ENCODE results near the gene TYR. TPM values are rescaled to one million over a fixed set of nuclear protein-coding genes. Genes with fewer than 3 reads are reported as not detected.
"Not testable (repeated sequence)": the region's sequence is repeated elsewhere in the genome, so short reads cannot be mapped to it uniquely, and the experiment has no call there.

TYR gene
- total RNA-seq, 2 experiments from 2014 or later = not detected

- Histone ChIP-seq H3K79me2 (ENCODE audit: insufficient read depth, low read depth, low read length) (no peaks in the 10 kb centered on the region), H3K27ac (ENCODE audit: low read depth, low read length, poor library complexity, severe bottlenecking) (no peak overlapping the region), H3K9me2 (ENCODE audit: insufficient read depth, low read length) (no peaks in the 10 kb centered on the region), H2AFZ (ENCODE audit: low read length) (no peak overlapping the region), H3K36me3 (ENCODE audit: insufficient read depth, low read length) (no peaks in the 10 kb centered on the region), H3K4me2 (ENCODE audit: low read length) (no peak overlapping the region), H3K4me1 (ENCODE audit: insufficient read depth, low read length, poor library complexity, severe bottlenecking) (no peaks in the 10 kb centered on the region), H3K9me3 (ENCODE audit: low read length) (no peaks in the 10 kb centered on the region), H4K20me1 (ENCODE audit: insufficient read depth, low read length) (no peaks in the 10 kb centered on the region), H3K4me3 (ENCODE audit: low read depth, low read length, poor library complexity, severe bottlenecking) (no peak overlapping the region)
- intact Hi-C loops (cut with micrococcal nuclease; ENCODE audit: unreplicated experiment) = no loop called here
- BruUV-seq (replicated peaks) = no TSS peak
- DNase-seq (ENCODE audit: low spot score) = no peak
- CTCF ChIA-PET (ENCODE audit: unreplicated experiment) = no interaction called here
- TF ChIP-seq EZH2phosphoT487 (IDR thresholded peaks at IDR 0.05; ENCODE audit: borderline replicate concordance, low read depth, low read length) = no peak
- TF ChIP-seq, protein P1, sequence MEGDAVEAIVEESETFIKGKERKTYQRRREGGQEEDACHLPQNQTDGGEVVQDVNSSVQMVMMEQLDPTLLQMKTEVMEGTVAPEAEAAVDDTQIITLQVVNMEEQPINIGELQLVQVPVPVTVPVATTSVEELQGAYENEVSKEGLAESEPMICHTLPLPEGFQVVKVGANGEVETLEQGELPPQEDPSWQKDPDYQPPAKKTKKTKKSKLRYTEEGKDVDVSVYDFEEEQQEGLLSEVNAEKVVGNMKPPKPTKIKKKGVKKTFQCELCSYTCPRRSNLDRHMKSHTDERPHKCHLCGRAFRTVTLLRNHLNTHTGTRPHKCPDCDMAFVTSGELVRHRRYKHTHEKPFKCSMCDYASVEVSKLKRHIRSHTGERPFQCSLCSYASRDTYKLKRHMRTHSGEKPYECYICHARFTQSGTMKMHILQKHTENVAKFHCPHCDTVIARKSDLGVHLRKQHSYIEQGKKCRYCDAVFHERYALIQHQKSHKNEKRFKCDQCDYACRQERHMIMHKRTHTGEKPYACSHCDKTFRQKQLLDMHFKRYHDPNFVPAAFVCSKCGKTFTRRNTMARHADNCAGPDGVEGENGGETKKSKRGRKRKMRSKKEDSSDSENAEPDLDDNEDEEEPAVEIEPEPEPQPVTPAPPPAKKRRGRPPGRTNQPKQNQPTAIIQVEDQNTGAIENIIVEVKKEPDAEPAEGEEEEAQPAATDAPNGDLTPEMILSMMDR (conservative IDR thresholded peaks at IDR 0.05; ENCODE audit: low read length) = no peak
- POLR2A ChIA-PET = no interaction called here
Measured at GRCh38 chr11:89293965-89294679, 116.4 kb downstream of the TYR start.

- BruUV-seq (replicated peaks); H3K9me2 ChIP-seq (ENCODE audit: insufficient read depth, low read length); DNase-seq (ENCODE audit: low spot score); H3K4me2 ChIP-seq (ENCODE audit: low read length); H3K79me2 ChIP-seq (ENCODE audit: insufficient read depth, low read depth, low read length); H3K4me1 ChIP-seq (ENCODE audit: insufficient read depth, low read length, poor library complexity, severe bottlenecking); intact Hi-C loops (cut with micrococcal nuclease; ENCODE audit: unreplicated experiment); H3K27ac ChIP-seq (ENCODE audit: low read depth, low read length, poor library complexity, severe bottlenecking); H3K4me3 ChIP-seq (ENCODE audit: low read depth, low read length, poor library complexity, severe bottlenecking); H3K36me3 ChIP-seq (ENCODE audit: insufficient read depth, low read length); H4K20me1 ChIP-seq (ENCODE audit: insufficient read depth, low read length); CTCF ChIA-PET (ENCODE audit: unreplicated experiment); H3K9me3 ChIP-seq (ENCODE audit: low read length); H2AFZ ChIP-seq (ENCODE audit: low read length): not testable (repeated sequence)
- POLR2A ChIA-PET = interaction anchor here (0.6 kb wide), 1 partner anchor 12 kb away, joined by 3 read pairs; no protein-coding TSS in a partner anchor
Measured at GRCh38 chr11:89295023-89295422, 117.3 kb downstream of the TYR start.

DNA sequence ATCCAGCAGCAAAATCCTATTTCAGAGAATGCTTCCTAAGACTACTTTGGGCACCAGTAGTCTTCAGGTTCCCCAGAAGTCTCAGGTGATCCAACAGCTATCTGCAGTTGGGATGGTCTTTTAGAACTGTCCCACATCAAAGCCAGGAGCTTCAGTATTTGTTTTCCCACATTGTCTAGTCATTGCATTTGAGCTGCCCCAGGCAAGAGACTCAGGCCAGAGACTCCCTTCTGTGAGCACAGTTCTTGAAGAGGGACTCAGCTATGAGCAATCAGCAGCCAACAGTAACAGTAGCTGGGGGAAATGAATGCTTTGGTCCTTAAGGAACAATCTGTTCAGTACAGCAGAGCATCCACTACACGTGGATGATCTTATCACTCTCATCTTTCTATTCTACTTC, 125.4 kb downstream of the TYR start:
- H3K9me3 ChIP-seq (ENCODE audit: low read length); H3K4me2 ChIP-seq (ENCODE audit: low read length); H3K4me1 ChIP-seq (ENCODE audit: insufficient read depth, low read length, poor library complexity, severe bottlenecking); H4K20me1 ChIP-seq (ENCODE audit: insufficient read depth, low read length); BruUV-seq (replicated peaks); H3K4me3 ChIP-seq (ENCODE audit: low read depth, low read length, poor library complexity, severe bottlenecking); H3K79me2 ChIP-seq (ENCODE audit: insufficient read depth, low read depth, low read length); H3K27ac ChIP-seq (ENCODE audit: low read depth, low read length, poor library complexity, severe bottlenecking); H3K9me2 ChIP-seq (ENCODE audit: insufficient read depth, low read length); DNase-seq (ENCODE audit: low spot score); H2AFZ ChIP-seq (ENCODE audit: low read length); intact Hi-C loops (cut with micrococcal nuclease; ENCODE audit: unreplicated experiment); POLR2A ChIA-PET; CTCF ChIA-PET (ENCODE audit: unreplicated experiment); H3K36me3 ChIP-seq (ENCODE audit: insufficient read depth, low read length): not testable (repeated sequence)

- H2AFZ ChIP-seq (ENCODE audit: low read length); intact Hi-C loops (cut with micrococcal nuclease; ENCODE audit: unreplicated experiment); CTCF ChIA-PET (ENCODE audit: unreplicated experiment); H3K79me2 ChIP-seq (ENCODE audit: insufficient read depth, low read depth, low read length); H3K27ac ChIP-seq (ENCODE audit: low read depth, low read length, poor library complexity, severe bottlenecking); H4K20me1 ChIP-seq (ENCODE audit: insufficient read depth, low read length); H3K9me3 ChIP-seq (ENCODE audit: low read length); H3K9me2 ChIP-seq (ENCODE audit: insufficient read depth, low read length); DNase-seq (ENCODE audit: low spot score); H3K36me3 ChIP-seq (ENCODE audit: insufficient read depth, low read length); H3K4me3 ChIP-seq (ENCODE audit: low read depth, low read length, poor library complexity, severe bottlenecking); POLR2A ChIA-PET; H3K4me2 ChIP-seq (ENCODE audit: low read length); BruUV-seq (replicated peaks); H3K4me1 ChIP-seq (ENCODE audit: insufficient read depth, low read length, poor library complexity, severe bottlenecking): not testable (repeated sequence)
Measured at GRCh38 chr11:89308272-89308671, 130.6 kb downstream of the TYR start.

- POLR2A ChIA-PET; H3K79me2 ChIP-seq (ENCODE audit: insufficient read depth, low read depth, low read length); intact Hi-C loops (cut with micrococcal nuclease; ENCODE audit: unreplicated experiment); H3K36me3 ChIP-seq (ENCODE audit: insufficient read depth, low read length); DNase-seq (ENCODE audit: low spot score); CTCF ChIA-PET (ENCODE audit: unreplicated experiment); H4K20me1 ChIP-seq (ENCODE audit: insufficient read depth, low read length); H3K27ac ChIP-seq (ENCODE audit: low read depth, low read length, poor library complexity, severe bottlenecking); H3K4me3 ChIP-seq (ENCODE audit: low read depth, low read length, poor library complexity, severe bottlenecking); BruUV-seq (replicated peaks); H3K4me1 ChIP-seq (ENCODE audit: insufficient read depth, low read length, poor library complexity, severe bottlenecking); H3K9me2 ChIP-seq (ENCODE audit: insufficient read depth, low read length); H3K9me3 ChIP-seq (ENCODE audit: low read length); H3K4me2 ChIP-seq (ENCODE audit: low read length); H2AFZ ChIP-seq (ENCODE audit: low read length): not testable (repeated sequence)
Measured at GRCh38 chr11:89309321-89309985, 131.8 kb downstream of the TYR start.

Measured in OCI-LY7 (cell line).